ENCODE data around the gene UNC93A.

DNA sequence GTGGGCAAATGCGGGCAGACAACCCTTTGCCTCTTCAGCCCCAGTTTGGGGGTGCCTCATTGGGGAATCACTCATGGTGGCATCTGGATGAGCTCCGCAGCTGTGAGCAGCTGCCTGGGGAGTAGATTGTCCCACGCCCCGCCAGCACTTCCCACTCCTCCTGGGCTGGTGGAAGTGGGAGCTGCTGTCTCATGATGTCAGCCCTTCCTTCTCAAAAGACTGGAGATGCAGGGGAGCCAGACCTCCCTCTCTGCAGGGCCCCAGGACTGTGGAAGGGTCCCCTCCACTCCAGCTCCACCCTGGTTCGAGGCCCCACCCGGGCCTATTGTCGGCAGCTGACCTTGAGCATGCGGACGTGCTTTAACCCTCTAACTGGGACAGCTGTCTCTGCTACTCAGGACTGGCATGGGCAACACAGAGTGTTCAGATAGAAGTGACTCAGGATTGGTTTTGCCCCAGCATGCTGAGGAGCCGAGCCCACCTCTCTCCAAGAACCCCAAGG, 2.0 kb downstream of the UNC93A start:
- TF ChIP-seq BACH2 (CRISPR knock-in tag; IDR thresholded peaks at IDR 0.05; ENCODE audit: borderline replicate concordance) (no peak), ZC3H10 (CRISPR knock-in tag; IDR thresholded peaks at IDR 0.05) (no peak), RARB (CRISPR knock-in tag; IDR thresholded peaks at IDR 0.05) (no peak), TOX (CRISPR knock-in tag; IDR thresholded peaks at IDR 0.05; ENCODE audit: borderline replicate concordance) (no peak), ESRRG (CRISPR knock-in tag; IDR thresholded peaks at IDR 0.05) (no peak), ARNTL (CRISPR knock-in tag; IDR thresholded peaks at IDR 0.05; ENCODE audit: borderline replicate concordance, low read depth) (no peak), ZFP30 (CRISPR knock-in tag; IDR thresholded peaks at IDR 0.05) (no peak), ZFP3 (CRISPR knock-in tag; IDR thresholded peaks at IDR 0.05) (no peak), OSR1 (CRISPR knock-in tag; IDR thresholded peaks at IDR 0.05) (no peak), TCF4 (CRISPR knock-in tag; IDR thresholded peaks at IDR 0.05; ENCODE audit: borderline replicate concordance) (no peak)
- TF ChIP-seq, protein P1, sequence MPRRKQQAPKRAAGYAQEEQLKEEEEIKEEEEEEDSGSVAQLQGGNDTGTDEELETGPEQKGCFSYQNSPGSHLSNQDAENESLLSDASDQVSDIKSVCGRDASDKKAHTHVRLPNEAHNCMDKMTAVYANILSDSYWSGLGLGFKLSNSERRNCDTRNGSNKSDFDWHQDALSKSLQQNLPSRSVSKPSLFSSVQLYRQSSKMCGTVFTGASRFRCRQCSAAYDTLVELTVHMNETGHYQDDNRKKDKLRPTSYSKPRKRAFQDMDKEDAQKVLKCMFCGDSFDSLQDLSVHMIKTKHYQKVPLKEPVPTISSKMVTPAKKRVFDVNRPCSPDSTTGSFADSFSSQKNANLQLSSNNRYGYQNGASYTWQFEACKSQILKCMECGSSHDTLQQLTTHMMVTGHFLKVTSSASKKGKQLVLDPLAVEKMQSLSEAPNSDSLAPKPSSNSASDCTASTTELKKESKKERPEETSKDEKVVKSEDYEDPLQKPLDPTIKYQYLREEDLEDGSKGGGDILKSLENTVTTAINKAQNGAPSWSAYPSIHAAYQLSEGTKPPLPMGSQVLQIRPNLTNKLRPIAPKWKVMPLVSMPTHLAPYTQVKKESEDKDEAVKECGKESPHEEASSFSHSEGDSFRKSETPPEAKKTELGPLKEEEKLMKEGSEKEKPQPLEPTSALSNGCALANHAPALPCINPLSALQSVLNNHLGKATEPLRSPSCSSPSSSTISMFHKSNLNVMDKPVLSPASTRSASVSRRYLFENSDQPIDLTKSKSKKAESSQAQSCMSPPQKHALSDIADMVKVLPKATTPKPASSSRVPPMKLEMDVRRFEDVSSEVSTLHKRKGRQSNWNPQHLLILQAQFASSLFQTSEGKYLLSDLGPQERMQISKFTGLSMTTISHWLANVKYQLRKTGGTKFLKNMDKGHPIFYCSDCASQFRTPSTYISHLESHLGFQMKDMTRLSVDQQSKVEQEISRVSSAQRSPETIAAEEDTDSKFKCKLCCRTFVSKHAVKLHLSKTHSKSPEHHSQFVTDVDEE (CRISPR knock-in tag; IDR thresholded peaks at IDR 0.05): no peak
- TF ChIP-seq, protein P2, sequence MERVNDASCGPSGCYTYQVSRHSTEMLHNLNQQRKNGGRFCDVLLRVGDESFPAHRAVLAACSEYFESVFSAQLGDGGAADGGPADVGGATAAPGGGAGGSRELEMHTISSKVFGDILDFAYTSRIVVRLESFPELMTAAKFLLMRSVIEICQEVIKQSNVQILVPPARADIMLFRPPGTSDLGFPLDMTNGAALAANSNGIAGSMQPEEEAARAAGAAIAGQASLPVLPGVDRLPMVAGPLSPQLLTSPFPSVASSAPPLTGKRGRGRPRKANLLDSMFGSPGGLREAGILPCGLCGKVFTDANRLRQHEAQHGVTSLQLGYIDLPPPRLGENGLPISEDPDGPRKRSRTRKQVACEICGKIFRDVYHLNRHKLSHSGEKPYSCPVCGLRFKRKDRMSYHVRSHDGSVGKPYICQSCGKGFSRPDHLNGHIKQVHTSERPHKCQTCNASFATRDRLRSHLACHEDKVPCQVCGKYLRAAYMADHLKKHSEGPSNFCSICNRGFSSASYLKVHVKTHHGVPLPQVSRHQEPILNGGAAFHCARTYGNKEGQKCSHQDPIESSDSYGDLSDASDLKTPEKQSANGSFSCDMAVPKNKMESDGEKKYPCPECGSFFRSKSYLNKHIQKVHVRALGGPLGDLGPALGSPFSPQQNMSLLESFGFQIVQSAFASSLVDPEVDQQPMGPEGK (CRISPR knock-in tag; IDR thresholded peaks at IDR 0.05; ENCODE audit: borderline replicate concordance): no peak
- TF ChIP-seq, protein P3, sequence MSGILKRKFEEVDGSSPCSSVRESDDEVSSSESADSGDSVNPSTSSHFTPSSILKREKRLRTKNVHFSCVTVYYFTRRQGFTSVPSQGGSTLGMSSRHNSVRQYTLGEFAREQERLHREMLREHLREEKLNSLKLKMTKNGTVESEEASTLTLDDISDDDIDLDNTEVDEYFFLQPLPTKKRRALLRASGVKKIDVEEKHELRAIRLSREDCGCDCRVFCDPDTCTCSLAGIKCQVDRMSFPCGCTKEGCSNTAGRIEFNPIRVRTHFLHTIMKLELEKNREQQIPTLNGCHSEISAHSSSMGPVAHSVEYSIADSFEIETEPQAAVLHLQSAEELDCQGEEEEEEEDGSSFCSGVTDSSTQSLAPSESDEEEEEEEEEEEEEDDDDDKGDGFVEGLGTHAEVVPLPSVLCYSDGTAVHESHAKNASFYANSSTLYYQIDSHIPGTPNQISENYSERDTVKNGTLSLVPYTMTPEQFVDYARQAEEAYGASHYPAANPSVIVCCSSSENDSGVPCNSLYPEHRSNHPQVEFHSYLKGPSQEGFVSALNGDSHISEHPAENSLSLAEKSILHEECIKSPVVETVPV (CRISPR knock-in tag; IDR thresholded peaks at IDR 0.05): no peak

Data from SK-N-SH treated with all-trans-retinoic acid at 6 μM for 48 hours (cell line).